GM13977 (cell line): ENCODE measurements around the gene ISOC2.
"Not testable (repeated sequence)": the region's sequence is repeated elsewhere in the genome, so short reads cannot be mapped to it uniquely, and the experiment has no call there.

Experiments used
- DNase-seq: peaks from one replicate; pipeline ENCODE4 v3.0.0; 2012; ENCODE audit warnings: low spot score
- CTCF ChIP-seq: IDR thresholded peaks from 2 replicates; pipeline ENCODE4 v1.5.1; 2012; ENCODE audit warnings: mild to moderate bottlenecking, control low read depth; ENCODE audit not compliant: insufficient read depth; ENCODE audit errors: extremely low read depth, missing control alignments
- in situ Hi-C: fragments of 300-500 bp; cut with MboI; formaldehyde crosslinking; loops from one replicate; pipeline ENCODE4 v1.12.0; 2022; ENCODE audit warnings: low sequenced_read_pairs, low pct_unique_long_range_greater_than_20kb, mixed read lengths, inconsistent platforms; ENCODE audit not compliant: unreplicated experiment

The ISOC2 gene

GRCh38 chr19:55418185-55418584, 43.3 kb downstream of the ISOC2 start:
- peak; percentile 72 for DNase-seq
- in situ Hi-C loops: no loop called here
- peak; percentile 76 for TF ChIP-seq CTCF

- in situ Hi-C loops: no loop called here
- DNase-seq: no peak
- TF ChIP-seq CTCF: no peak
Measured at GRCh38 chr19:55410168-55410567, 51.3 kb downstream of the ISOC2 start.

GRCh38 chr19:55409179-55409578, 52.3 kb downstream of the ISOC2 start:
- DNase-seq, in situ Hi-C loops: not testable (repeated sequence)

GRCh38 chr19:55408533-55408872, 52.9 kb downstream of the ISOC2 start:
- in situ Hi-C loops: no loop called here

GRCh38 chr19:55407800-55408532, 53.5 kb downstream of the ISOC2 start:
- in situ Hi-C loops: no loop called here
- peak; percentile 99 for DNase-seq
- no peak for TF ChIP-seq CTCF

More at GRCh38 chr19:55408533-55408872, 52.9 kb downstream of the ISOC2 start:
- DNase-seq: no peak
- no peak for TF ChIP-seq CTCF

GRCh38 chr19:55407550-55407799, 54.0 kb downstream of the ISOC2 start, which contains the start of gene UBE2S:
Gene UBE2S, minus strand, starts transcription at chr19:55407788. Its CDS starts 199 bp downstream, at chr19:55407589.
- DNase-seq, in situ Hi-C loops: not testable (repeated sequence)

- in situ Hi-C loops: no loop called here
- TF ChIP-seq CTCF: no peak
- DNase-seq: peak; percentile 62
Measured at GRCh38 chr19:55406826-55407549, 54.5 kb downstream of the ISOC2 start.
